ENCODE data around the gene JAK1.

JAK1 gene

DNA sequence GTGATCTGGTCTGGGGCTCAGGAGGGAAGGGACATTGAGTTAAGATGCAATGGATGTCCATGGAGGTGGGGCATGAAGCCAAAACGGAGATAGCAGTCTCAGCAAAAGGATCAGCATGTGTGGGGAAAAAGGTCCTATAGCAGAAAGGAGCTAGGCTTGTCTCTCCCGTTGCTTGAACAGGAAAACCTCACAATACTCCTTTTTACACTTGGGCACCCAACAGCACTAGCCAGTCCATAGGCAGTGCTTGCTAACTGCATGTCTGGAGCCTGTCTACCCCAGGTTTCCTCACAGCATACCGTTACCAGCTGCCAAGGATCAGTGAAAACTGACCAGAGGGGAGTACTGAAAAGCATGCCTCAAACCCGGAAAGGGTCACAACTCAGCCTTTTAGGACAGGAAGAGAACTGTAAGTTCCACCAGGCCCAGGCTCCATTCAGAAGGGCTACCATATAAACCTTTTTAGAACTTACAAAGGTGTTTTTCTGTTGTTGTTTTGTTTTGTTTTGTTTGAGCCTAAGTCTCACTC is 78.6 kb downstream of the JAK1 start:
- DNase-seq = no peak

GRCh38 chr1:64886877-64887276 is 79.5 kb downstream of the JAK1 start:
- no peak for DNase-seq

GRCh38 chr1:64885648-64886047 is 80.7 kb downstream of the JAK1 start:
- no peak for DNase-seq

DNA sequence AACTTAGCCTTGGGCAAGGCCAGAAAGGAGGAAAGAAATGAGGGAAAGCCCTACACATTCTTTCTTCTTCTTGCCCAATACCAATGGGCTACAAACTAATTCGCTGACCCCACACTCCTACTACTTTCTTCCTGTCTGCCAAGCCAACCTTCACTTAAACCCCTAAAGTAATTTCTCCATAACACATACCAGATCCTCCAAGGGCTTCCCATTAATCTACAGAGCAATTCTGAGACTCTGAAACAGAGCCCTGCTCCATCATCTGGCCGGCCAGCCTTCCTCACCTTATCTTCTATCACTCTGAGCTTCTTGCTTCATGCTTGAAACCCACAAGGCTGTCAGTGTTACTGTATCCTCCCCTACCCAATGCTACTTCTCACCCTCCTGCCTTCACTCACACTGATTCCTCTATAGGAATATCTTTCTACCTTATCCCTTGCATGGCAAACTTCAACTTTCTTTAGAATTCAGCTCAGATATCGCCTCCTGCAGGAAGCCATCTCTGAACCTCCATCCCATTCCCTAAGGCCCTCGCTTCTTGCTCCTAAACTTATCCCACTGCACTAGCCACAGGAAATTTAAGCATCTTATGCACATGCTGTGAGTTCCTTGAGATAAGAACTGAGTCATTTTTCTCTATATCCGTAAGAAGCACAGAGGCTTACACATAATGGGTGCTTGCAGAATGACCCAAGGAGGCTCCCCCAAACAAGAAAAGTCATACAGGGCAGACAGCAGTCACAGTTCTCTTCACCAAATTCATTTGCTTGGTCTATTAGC is 81.9 kb downstream of the JAK1 start:
- DNase-seq = no peak

DNA sequence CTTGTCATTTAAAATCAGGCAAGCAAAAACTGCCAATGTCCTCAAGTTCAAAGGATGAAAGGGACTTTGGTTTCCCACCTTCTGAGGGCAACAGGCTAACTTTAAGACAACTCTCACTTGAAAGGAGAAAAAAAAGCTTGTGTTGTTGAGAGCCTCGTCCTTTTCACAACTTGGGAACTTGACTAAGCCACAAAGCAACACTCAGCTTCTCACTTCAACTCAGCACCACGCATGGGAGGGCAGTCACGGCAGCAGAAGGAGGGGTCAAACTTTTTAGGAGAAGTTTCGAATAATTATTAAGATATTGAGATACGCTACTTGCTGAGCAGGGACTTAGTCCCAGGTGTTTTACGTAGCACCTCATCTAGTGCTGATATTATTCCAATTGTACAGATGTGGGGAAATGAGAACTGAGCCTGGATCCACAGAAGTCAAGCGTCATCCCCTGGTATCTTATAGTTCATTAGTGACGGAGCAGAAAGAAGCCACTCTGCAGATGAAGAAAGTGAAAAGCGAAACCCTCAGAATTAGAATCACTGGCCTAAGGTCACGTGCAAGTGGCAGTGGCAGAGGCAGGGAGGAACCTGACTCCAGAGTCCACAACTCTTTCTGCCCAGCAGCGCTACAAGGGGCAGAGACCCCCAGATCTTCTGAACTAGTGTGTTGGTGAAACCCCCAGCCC is 83.6 kb downstream of the JAK1 start:
- peak; percentile 26 for DNase-seq

GRCh38 chr1:64881281-64881680 is 85.1 kb downstream of the JAK1 start:
- no peak for DNase-seq

DNA sequence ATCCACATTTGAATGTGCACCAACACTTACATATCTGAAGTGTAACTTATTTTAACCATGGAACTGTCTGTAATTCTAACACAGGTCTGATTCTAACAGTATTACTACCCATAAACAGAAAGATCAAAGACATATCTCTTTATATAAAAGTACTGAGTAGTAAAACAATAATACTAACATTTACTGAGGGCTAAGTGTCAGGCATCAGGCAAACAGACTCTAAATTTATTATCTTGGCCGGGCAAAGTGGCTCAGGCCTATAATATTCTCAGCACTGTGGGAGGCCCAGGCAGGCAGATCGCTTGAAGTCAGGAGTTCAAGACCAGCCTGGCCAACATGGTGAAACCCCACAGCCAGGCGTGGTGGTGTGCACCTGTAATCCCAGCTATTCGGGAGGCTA is 85.9 kb downstream of the JAK1 start:
- no peak for DNase-seq

DNA sequence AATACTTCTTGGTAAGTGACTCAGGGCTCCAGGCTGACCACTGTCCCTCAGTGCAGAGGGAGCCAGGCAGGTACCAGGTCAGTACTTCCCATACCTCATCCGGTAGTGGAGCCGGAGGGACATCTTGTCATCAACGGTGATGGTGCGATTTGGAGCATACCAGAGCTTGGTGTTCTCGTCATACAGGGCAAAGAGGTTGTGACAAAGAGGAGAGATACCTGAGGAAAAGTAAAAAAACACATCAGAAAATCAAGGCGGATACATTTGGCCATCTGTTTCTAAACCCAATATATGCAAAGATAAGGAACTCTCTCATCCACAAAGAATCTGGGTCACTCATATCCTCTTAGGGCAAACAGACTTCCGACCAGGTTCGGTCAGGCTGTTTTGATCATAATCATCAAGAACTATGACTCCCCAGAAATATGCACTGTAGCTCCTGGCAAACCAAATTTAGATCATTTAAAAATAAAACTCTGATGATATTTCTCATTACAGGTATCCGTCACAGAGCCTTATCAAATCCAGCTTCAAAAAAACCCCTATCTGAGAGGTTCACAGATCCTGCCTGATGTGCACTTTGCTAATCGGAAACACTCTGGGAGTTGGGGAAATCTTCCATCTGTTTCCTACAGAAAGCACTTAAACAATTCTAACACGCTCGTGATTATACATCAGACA is 87.3 kb downstream of the JAK1 start:
- DNase-seq = no peak

DNA sequence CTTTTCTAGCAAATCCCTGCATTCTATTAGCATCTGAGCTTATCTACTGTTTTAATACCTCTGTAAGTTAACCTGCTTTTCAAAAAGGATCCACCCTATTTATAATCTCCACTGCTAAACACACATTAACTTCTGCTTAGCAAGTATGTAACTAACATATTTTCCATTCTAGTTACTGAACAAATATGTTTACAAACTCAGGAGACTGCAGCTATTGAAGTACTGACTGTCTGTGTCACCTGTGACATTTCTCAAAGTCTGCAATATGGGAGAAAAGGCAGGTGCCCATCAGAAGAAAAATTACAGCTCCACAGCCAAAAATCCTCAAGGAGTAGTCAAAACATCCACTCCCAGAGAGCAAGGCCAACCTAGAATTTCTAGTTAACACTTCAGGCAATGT is 88.3 kb downstream of the JAK1 start:
- DNase-seq = no peak

DNA sequence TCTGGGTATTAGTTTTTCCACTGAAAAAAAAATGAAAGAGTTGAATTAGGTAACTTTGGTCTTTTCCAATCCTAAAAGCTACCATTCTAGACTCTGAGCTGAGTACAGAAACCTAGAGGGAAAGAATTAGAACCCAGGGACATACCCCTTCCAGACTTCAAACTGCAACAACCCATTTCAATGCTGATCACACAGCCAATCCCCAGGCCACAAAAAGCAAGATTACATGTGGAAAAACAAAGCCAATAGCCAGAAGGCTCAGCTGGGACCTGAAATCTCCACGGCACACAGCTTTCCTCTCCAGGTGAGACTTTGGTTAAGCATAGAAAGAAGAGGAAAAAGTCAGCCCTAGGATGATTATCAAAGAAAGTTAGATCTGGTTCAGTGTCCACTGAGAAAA is 88.8 kb downstream of the JAK1 start:
- no peak for DNase-seq

GRCh38 chr1:64877151-64877550 is 89.2 kb downstream of the JAK1 start:
- DNase-seq = peak; percentile 77

DNA sequence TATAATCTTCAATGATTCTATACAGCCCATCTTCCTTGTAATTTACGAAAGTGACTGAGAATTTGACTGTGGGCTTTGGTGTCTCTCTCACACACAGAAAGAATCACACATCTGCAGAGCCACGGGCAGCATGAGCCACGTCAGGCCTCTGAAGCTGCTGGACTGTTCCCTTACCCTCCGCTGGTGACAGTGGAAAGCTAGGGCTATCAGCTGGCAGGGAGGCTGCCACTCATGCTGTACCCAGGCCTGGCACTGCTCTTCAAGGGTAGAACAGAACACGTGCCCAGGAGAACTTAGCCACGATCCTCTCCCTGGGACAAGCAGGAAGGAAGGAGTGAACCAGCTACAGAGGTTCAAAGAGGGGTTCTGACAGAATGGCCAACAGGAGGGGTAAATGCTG is 90.7 kb downstream of the JAK1 start:
- DNase-seq = no peak

- DNase-seq = no peak
These were observed 91.2 kb downstream of the JAK1 start for GRCh38 chr1:64875101-64875500.

DNA sequence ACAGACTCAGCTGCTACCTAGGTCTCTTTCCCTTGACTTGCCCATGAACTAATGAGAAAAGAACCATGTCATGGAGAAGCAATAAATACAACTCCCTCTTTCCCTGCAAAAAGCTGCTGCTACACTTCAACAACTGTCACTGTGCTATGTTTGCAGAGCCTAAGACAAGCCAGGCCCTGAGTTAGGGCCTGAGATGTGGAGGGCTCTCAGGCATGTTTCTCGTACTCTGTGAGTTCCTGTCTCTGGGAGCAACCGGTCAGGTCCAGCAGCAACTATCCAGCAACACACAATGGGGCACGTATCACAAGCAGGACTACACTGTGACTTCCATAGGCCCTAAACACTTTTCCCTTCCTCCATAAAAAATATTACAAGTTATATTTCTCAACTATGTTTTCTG is 91.7 kb downstream of the JAK1 start:
- DNase-seq = no peak

DNA sequence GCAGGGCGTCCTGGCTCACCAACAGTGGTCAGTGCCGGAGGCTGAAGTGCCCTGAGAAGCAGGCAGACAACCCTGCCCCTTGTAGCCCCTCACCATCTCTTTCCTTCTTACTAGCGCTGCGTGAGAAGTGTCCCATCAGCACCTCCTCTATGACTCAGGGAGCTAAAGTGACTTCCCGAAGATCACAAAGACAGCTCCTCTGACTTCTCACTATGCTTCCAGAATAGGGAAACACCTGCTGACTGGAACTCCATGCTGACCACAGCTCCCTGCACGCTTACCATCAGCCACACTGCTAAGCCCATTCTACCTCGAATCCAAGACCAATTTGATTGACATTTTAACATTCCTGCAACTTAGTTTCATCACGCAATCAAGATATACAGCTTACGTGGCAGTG is 92.8 kb downstream of the JAK1 start:
- DNase-seq = no peak

DNA sequence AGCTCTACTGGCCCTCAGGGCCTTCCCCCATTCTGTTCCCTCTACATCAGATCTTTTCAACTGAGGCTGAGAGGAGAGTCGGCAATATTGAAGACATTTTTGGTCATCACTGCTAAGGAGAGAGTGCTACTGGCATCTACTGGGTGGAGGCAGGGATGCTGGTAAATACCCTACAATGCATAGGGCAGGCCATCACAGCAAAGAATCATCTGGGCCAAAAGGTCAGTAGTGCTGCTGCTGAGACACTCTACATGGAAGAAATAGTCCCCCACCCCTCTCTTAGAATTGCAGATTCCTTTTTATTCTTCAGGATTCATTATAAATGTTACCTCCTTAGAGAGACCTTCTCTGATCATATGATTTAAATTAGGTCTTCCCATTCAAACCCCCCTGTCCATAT is 94.3 kb downstream of the JAK1 start:
- DNase-seq = no peak

DNA sequence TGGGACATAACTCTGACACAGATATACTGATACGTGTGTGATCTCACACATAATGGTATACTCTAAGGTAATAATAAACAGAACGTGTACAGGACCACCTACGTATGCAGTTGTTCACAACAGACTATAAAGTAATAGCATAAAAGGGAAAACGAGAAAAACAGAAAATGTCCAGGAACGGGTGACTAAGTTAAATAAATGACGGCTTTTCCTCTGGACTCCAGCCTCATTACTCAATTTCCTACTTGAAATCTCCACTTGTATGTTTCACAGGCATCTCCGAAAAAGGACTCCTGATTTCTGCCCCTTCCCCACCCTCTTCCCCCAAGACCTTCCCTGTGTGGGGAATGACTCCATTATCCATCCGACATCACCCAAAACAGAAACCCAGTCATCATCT is 95.1 kb downstream of the JAK1 start:
- no peak for DNase-seq

GRCh38 chr1:64867266-64867665 is 99.1 kb downstream of the JAK1 start:
- DNase-seq = no peak

DNA sequence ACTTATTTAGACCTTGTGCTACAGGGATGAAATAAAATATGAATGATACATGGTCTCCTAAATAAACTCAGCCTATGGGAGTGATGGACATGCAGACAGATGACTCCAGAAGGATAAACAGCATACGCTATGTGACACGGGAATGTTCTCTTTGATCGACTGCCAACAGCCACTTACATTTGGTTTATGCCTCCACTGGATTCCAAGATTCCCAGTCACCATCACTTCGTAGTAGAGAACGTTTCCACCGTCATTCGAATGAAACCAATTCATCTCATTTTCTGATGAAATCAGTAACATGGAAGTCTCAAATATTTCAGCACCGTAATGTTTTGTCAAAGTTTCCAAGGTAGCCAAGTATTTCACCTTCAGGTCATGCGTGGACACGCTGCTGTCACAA is 99.7 kb downstream of the JAK1 start:
- no peak for DNase-seq

DNA sequence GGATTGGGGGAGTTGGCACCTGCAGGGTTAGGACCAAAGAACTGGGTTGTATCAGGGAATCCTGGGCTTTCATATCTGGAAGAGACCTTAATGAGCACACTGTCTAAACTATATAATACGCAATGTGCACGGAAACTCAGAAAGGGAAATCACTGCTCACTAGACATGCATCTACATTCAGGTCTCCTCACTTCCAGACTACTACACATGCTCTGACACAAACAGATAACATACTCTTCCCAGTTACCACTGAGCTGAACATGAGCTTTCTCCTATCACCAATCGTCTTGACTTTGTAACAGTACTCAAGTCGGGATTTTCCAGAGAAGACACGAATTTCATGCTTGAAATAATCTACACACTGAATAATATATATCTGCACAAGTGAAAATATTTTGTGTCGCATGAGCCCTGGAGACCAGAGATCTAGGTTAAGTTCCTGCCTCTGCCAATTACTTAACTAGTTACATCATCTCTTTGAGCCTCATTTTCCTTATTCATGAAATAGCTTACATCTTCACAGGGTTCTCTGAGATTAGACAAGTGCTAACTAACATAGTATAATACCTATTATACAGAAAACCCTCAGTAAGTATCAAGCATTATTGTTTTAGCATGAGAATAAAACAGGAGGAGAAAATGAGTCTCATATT is 101.1 kb downstream of the JAK1 start:
- DNase-seq = no peak

- peak; percentile 84 for DNase-seq
These were observed 102.1 kb downstream of the JAK1 start for GRCh38 chr1:64864018-64864940.

GRCh38 chr1:64861611-64862010 is 104.7 kb downstream of the JAK1 start:
- DNase-seq = no peak

Data from CD4-positive, alpha-beta T cell treated with Interleukin-17A for 1 hour (primary cell).